ENCODE results near the gene STK32B.

STK32B gene

GRCh38 chr4:5009796-5010195, 41.5 kb upstream of the STK32B start:
- H3K4me1 ChIP-seq: no peaks in the 10 kb centered on the region
- no peak for DNase-seq
- intact Hi-C loops (cut with DNase I; ENCODE audit: low total_unique reads): no loop called here

GRCh38 chr4:5010984-5011383, 40.3 kb upstream of the STK32B start:
- Histone ChIP-seq H3K4me3 (no peak overlapping the region), H3K27me3 (peaks cover 0 to 3% of the 10 kb centered on the region in 2 donors), H3K4me1 (no peaks in the 10 kb centered on the region), H3K27ac (no peak overlapping the region), H3K9me3 (no peaks in the 10 kb centered on the region), H3K36me3 (no peaks in the 10 kb centered on the region)
- no peak for TF ChIP-seq CTCF (IDR thresholded peaks at IDR 0.05)
- intact Hi-C loops (cut with DNase I; ENCODE audit: low total_unique reads): no loop called here
- no peak for DNase-seq

More at GRCh38 chr4:5009796-5010195, 41.5 kb upstream of the STK32B start:
- Histone ChIP-seq H3K9me3 (no peaks in the 10 kb centered on the region), H3K36me3 (no peaks in the 10 kb centered on the region), H3K4me3 (no peak overlapping the region), H3K27ac (no peak overlapping the region), H3K27me3 (peaks cover 0 to 3% of the 10 kb centered on the region in 2 donors)
- no peak for TF ChIP-seq CTCF (IDR thresholded peaks at IDR 0.05)

- peaks cover 0 to 11% of the 10 kb centered on the region in 2 donors for H3K27me3 ChIP-seq
- no peak for DNase-seq
- H3K4me3 ChIP-seq: no peak overlapping the region
- no peaks in the 10 kb centered on the region for H3K36me3 ChIP-seq
- intact Hi-C loops (cut with DNase I; ENCODE audit: low total_unique reads): no loop called here
- H3K9me3 ChIP-seq: no peaks in the 10 kb centered on the region
- TF ChIP-seq CTCF (IDR thresholded peaks at IDR 0.05): no peak
- H3K27ac ChIP-seq: no peak overlapping the region
- H3K4me1 ChIP-seq: no peaks in the 10 kb centered on the region
Observed at GRCh38 chr4:5012244-5012898, 38.9 kb upstream of the STK32B start.

- no peaks in the 10 kb centered on the region for H3K9me3 ChIP-seq
- intact Hi-C loops (cut with DNase I; ENCODE audit: low total_unique reads): no loop called here
- no peaks in the 10 kb centered on the region for H3K4me1 ChIP-seq
- H3K27me3 ChIP-seq: peaks cover 0 to 11% of the 10 kb centered on the region in 2 donors
- H3K36me3 ChIP-seq: no peaks in the 10 kb centered on the region
- no peak for TF ChIP-seq CTCF (IDR thresholded peaks at IDR 0.05)
- no peak overlapping the region for H3K27ac ChIP-seq
- no peak for DNase-seq
- no peak overlapping the region for H3K4me3 ChIP-seq
Observed at GRCh38 chr4:5012958-5013357, 38.3 kb upstream of the STK32B start.

- Histone ChIP-seq H3K4me3 (no peak overlapping the region), H3K9me3 (no peaks in the 10 kb centered on the region), H3K4me1 (peaks cover 0 to 2% (median under 1%) of the 10 kb centered on the region in 4 donors), H3K27me3 (peaks cover 0 to 12% of the 10 kb centered on the region in 2 donors), H3K27ac (no peak overlapping the region), H3K36me3 (no peaks in the 10 kb centered on the region)
- intact Hi-C loops (cut with DNase I; ENCODE audit: low total_unique reads): no loop called here
- TF ChIP-seq CTCF (IDR thresholded peaks at IDR 0.05): no peak
- DNase-seq: no peak
Observed at GRCh38 chr4:5014007-5014682, 37.1 kb upstream of the STK32B start.
